PC-9 (cell line): ENCODE measurements around the gene SORBS1.

Experiments
- CTCF ChIP-seq: fragments of 200-600 bp; sonication (generic); conservative IDR thresholded peaks from 2 replicates; pipeline ENCODE4 v1.6.1; 2017; ENCODE audit warnings: mixed run types, antibody characterized with exemption, mild to moderate bottlenecking, moderate library complexity
- EZH2 ChIP-seq: fragments of 200-600 bp; sonication (generic); IDR thresholded peaks from 2 replicates; pipeline ENCODE4 v1.8.0; 2017; ENCODE audit warnings: antibody characterized with exemption, low read depth

GRCh38 chr10:95421782-95422181 is 139.4 kb downstream of the SORBS1 start:
- TF ChIP-seq EZH2 (no peak), CTCF (no peak)
